GM03348 (cell line): ENCODE results near the gene SPEM1.

Experiments
- DNase-seq: peaks from one replicate; pipeline ENCODE4 v3.0.0; 2012; ENCODE audit warnings: low spot score

The SPEM1 gene

GRCh38 chr17:7421186-7421585 is 1.1 kb downstream of the SPEM1 start:
- no peak for DNase-seq

GRCh38 chr17:7423679-7424078 is 3.6 kb downstream of the SPEM1 start:
- no peak for DNase-seq

- DNase-seq: no peak
Measured at GRCh38 chr17:7425316-7425715, 5.2 kb downstream of the SPEM1 start, which contains the start of gene SPEM2. Gene SPEM2 (plus strand): TSS chr17:7425616. CDS start chr17:7425689, 73 bp downstream.

GRCh38 chr17:7425756-7426155 is 5.6 kb downstream of the SPEM1 start:
- no peak for DNase-seq

GRCh38 chr17:7426203-7426863 is 6.2 kb downstream of the SPEM1 start:
- no peak for DNase-seq

- DNase-seq: no peak
Measured at GRCh38 chr17:7426896-7427489, 6.9 kb downstream of the SPEM1 start.

- no peak for DNase-seq
Measured at GRCh38 chr17:7427549-7427948, 7.4 kb downstream of the SPEM1 start.

GRCh38 chr17:7428557-7428956 is 8.4 kb downstream of the SPEM1 start, which contains the start of gene SPEM3:
Gene SPEM3 (plus strand): TSS chr17:7428857. CDS start chr17:7428903, 46 bp downstream.
- no peak for DNase-seq

- DNase-seq: no peak
Measured at GRCh38 chr17:7429722-7430121, 9.6 kb downstream of the SPEM1 start.

- no peak for DNase-seq
Measured at GRCh38 chr17:7431231-7431630, 11.1 kb downstream of the SPEM1 start.

- DNase-seq: no peak
Measured at GRCh38 chr17:7432296-7432695, 12.2 kb downstream of the SPEM1 start.

GRCh38 chr17:7435676-7436555 is 15.8 kb downstream of the SPEM1 start:
- DNase-seq: no peak

- DNase-seq: peak; percentile 91
Measured at GRCh38 chr17:7436556-7437368, 16.6 kb downstream of the SPEM1 start.

GRCh38 chr17:7437369-7437863 is 17.3 kb downstream of the SPEM1 start:
- no peak for DNase-seq

- DNase-seq: no peak
Measured at GRCh38 chr17:7437950-7438614, 18.0 kb downstream of the SPEM1 start.

GRCh38 chr17:7438656-7439460 is 18.7 kb downstream of the SPEM1 start:
- DNase-seq: no peak

- DNase-seq: no peak
Measured at GRCh38 chr17:7439462-7440112, 19.5 kb downstream of the SPEM1 start, which contains the start of gene FGF11. Gene FGF11 (plus strand): TSS chr17:7439512. CDS start chr17:7439621, 109 bp downstream.

GRCh38 chr17:7440113-7440833 is 20.1 kb downstream of the SPEM1 start:
- peak; percentile 37 for DNase-seq

GRCh38 chr17:7440834-7441195 is 20.7 kb downstream of the SPEM1 start:
- DNase-seq: no peak
